Measurements from ENCODE around the gene PDIA6. TPM values are rescaled to one million over a fixed set of nuclear protein-coding genes. Genes with fewer than 3 reads are reported as not detected.

Gene PDIA6
- total RNA-seq, 4 donors from 2014 or later: 58.2 to 109 (median 99.3) TPM

DNA sequence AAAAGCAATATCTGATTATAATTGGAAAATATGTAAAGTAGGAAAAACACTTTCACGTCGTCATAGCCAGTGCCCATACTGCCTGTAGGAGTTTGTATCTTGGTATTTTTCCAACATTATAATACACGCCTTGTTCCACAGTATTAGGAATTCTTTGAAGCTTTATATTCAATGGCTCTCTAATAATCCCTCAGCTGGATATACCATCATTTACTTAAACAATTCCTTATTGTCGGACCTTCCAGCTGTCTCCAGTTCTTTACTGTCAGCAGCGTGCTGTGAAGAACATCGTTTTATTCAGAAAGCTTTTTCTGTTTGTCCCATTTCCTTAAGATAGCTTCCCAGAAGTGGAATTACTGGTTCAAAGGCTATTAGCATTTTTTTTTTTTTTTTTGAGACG, 59.4 kb downstream of the PDIA6 start:
- TF ChIP-seq, protein P1, sequence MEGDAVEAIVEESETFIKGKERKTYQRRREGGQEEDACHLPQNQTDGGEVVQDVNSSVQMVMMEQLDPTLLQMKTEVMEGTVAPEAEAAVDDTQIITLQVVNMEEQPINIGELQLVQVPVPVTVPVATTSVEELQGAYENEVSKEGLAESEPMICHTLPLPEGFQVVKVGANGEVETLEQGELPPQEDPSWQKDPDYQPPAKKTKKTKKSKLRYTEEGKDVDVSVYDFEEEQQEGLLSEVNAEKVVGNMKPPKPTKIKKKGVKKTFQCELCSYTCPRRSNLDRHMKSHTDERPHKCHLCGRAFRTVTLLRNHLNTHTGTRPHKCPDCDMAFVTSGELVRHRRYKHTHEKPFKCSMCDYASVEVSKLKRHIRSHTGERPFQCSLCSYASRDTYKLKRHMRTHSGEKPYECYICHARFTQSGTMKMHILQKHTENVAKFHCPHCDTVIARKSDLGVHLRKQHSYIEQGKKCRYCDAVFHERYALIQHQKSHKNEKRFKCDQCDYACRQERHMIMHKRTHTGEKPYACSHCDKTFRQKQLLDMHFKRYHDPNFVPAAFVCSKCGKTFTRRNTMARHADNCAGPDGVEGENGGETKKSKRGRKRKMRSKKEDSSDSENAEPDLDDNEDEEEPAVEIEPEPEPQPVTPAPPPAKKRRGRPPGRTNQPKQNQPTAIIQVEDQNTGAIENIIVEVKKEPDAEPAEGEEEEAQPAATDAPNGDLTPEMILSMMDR (IDR thresholded peaks at IDR 0.05; ENCODE audit: low read depth): no peak

DNA sequence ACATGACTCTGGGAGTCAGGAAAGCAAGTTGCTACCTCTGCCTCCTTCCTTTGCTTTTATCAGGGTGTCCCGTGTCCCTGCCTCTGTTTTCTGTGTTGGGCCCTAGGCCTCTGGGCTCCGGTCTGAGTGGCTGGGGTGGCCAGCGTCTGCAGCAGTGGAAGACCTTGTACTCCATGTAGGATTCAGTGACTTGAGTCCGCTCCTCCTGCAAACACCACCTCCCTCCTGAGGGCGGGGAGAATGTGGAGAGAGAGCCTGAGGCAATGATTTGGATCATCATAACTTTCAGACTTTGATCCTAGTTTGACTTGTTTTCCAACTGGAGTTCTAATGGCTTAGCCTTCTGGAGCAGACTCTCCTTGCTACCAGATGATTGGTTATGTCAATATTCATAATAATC, 60.3 kb downstream of the PDIA6 start:
- TF ChIP-seq, protein P1 (IDR thresholded peaks at IDR 0.05; ENCODE audit: low read depth): no peak

DNA sequence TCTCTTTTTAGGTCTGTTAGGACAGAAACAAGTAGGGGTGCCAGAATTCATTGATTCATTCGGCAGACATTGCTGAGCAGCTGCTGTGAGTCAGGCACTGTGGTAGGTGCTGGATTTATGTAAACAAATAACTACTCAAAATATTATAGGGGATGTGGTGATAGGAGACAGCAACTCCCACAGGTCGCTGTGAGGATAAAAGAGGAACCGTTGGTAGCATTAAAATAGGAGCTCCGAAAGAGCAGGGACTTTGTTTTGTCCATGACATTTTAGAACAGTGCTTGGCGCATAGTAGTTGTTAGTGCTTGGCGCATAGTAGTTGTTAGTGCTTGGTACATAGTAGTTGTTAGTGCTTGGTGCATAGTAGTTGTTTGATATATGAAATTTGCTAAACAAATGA, 62.0 kb downstream of the PDIA6 start:
- TF ChIP-seq, protein P1 (IDR thresholded peaks at IDR 0.05; ENCODE audit: low read depth): no peak

DNA sequence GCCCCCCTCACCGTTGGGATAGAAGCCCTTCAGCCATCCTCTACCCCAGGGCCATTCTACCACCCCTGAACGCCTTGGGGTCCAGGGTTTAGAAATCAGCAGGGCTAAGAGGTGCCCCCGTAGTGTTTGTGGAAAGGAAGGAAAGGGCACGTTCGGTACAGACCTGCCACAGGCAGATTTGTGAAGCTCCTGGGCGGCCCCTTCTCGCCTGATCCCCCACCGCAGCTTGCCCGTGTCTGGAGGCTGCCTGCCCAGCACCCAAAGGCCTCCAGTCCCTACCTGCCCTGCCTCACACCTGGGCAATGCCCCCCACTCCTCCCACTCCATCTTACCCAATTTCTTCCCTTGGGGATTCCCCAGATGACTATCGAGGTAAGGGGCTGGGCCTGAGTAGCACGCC, 69.9 kb downstream of the PDIA6 start:
- TF ChIP-seq, protein P1 (IDR thresholded peaks at IDR 0.05; ENCODE audit: low read depth): no peak

DNA sequence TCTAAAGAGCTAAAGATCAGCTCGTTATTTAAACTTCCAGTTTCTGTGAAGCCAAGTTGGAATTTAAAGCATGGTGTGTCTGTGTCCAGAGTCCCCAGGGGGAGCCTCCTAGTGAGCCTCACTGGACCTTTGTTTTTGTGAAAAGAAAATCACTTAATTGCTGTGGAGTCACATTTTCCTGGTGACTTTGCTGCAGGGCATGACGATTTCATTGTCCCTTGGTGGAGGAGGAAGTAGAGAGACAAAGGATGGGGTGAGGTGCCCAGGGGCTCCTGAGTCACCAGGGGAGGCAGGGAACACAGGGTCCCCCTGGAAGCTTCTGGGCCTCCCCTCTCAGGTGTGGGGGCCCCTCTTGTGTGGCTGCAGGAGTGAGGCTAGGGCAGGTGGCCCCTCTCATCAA, 71.4 kb downstream of the PDIA6 start:
- TF ChIP-seq, protein P1 (IDR thresholded peaks at IDR 0.05; ENCODE audit: low read depth): no peak

DNA sequence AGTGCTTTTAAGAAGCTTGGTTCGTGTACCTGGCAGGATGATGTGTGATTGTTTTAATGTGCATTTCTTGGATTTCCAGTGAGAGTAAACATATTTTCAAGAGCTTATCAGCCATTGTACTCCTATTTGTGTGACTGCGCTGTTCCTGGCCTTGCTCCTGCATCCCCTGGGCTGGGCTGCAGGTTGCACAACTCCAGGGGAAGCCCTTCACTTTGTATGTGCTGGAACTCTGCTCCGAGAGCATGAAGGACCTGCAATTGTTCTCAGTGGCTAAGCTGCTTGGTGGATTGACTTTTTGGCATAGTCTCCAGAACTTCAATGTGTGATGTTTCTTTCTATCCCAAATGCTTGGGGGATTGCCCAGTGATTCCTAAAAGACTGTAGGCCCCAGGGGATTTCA, 72.4 kb downstream of the PDIA6 start:
- TF ChIP-seq, protein P1 (IDR thresholded peaks at IDR 0.05; ENCODE audit: low read depth): no peak

DNA sequence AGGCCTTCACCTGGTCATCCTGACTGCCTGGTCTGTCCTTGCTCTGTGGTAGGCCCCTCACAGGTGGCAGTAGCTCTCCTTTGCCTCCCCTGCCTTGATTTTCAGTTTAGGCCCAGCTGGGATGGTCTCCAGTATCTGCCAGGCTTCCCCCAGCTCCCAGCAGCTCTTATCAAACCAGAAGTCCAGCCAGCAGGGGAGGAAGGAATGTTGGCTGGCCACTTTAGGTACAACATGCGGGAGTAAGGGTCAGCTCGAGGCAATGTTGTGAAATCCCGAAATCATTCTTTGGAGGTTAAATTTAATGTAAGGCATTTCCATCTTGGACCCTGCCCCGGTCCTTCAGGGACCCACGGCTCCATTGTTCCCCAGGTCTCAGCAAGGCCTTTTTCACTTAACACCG, 74.4 kb downstream of the PDIA6 start:
- TF ChIP-seq, protein P1 (IDR thresholded peaks at IDR 0.05; ENCODE audit: low read depth): no peak
